ENCODE results near the gene PTGFRN.

Gene PTGFRN

GRCh38 chr1:117008656-117009055 is 98.9 kb downstream of the PTGFRN start:
- no peak for DNase-seq

GRCh38 chr1:117009132-117009531 is 99.4 kb downstream of the PTGFRN start:
- DNase-seq, result peak; percentile 63

DNA sequence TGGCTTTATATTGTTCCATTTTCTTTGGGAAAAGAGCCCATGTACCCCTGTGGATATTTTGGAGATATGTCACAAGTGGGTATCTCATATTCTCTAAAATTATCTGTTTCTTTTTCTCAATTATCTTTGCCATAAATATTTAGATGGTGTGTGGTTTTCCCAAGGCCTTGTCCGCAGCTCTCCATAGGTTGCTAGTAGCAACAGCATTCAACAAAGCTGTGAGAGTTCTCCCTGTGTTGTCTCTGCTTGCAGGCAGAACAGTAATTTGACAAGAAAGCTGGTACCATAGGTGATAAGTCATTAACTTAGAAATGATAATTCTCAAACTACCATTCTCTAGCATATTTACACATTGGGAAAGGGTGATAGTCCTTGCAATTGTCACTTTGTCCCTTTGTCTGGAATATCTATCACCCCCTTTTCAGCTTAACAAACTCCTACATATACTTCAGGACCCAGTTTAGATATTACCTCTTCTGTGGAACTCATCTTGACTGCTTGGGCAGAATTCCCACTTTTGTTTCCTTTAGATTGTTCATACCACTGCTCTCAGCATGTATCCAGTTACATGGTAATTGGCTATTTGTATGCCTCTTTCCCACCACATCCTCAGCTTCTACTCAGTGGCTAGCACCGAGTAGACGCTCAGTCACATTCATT is 100.7 kb downstream of the PTGFRN start:
- DNase-seq, result no peak

GRCh38 chr1:117011334-117011733 is 101.6 kb downstream of the PTGFRN start:
- DNase-seq, result no peak

GRCh38 chr1:117013309-117013858 is 103.7 kb downstream of the PTGFRN start:
- DNase-seq, result no peak

DNA sequence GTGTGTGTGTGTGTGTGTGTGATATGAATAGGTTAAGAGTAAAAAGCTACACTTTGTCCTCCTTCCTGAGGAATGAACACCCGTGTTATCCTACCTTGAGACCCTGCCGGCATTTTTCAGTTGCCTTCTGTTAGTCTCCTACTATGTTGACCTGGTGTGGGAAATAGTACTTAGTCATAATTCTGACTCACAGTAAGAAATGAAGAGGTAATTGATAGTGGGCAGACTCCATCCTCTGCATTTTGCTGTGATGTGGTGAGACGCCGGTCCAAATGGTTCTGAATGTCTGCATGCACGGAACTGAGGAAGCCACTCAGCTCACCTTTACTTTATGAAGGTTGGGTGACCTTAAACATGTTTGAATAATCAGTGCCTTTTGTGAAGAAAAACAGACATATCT is 104.5 kb downstream of the PTGFRN start:
- DNase-seq, result no peak

DNA sequence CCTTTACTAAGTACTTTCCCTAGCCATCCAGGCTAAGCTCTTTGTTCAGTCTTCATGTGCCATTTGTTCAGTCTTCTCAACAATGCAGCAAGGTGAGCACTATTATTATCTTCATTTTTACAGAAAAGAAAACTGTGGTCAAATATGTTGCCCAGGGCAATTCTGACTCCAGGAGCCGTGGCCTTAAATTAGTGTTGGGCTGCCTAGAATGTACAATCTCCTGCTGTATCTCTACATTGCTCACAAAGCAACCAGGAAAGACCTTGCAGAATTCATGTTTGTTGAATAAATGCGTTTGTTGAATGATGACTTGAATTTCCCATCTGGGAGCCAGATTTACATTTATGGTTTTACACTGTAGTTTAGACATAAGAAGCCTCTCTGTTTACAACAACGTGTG is 106.0 kb downstream of the PTGFRN start:
- no peak for DNase-seq

GRCh38 chr1:117017062-117017461 is 107.3 kb downstream of the PTGFRN start:
- DNase-seq, result no peak

DNA sequence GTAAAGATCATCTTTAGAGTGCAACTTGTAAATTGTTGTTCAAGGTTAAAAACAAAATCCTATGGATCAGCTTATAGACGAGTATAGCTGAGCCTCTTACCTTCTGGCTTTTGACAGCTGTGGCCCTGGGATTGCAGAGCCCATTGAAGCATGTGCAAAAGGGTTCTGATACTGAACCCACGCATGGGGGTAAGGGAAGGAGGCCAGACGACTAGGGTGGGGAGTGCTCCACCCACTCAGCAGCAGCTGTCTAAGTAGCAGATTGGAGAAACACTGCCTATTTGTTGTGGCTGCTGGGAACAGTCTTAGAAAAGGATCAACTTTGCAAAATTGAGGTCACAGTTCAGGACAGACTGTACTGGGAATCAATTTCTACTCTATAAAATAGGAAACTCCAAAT is 107.9 kb downstream of the PTGFRN start:
- no peak for DNase-seq

GRCh38 chr1:117020526-117021156 is 110.9 kb downstream of the PTGFRN start:
- DNase-seq, result no peak

GRCh38 chr1:117022114-117022513 is 112.4 kb downstream of the PTGFRN start:
- DNase-seq, result no peak

DNA sequence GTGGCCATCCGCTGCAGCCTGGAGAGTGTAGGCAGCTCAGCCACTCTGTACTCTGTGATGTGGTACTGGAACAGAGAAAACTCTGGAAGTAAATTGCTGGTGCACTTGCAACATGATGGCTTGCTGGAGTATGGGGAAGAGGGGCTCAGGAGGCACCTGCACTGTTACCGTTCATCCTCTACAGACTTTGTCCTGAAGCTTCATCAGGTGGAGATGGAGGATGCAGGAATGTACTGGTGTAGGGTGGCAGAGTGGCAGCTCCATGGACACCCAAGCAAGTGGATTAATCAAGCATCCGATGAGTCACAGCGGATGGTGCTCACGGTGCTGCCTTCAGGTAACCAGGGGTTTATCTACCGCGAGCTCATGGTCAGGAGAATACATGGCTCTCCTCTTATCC is 115.9 kb downstream of the PTGFRN start:
- no peak for DNase-seq

DNA sequence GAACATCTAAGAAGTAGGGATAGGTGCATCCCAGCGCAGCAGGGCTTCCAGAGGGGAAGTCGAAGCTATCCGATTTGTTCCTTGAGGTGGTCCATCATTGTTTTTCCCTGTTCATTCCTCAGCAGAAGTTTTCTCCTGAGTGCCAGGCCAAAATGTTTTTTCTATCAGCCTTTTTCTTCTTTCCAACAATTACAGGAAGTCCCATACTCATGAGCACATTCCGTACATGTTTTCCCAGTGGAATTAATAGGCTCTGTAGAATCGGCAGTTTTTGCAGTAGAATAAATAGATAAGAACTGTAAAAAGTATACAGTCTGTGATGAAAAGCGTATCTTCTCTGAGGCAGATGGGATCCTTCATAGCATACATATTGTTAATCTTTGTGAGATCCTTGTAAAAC is 116.6 kb downstream of the PTGFRN start:
- DNase-seq, result no peak

DNA sequence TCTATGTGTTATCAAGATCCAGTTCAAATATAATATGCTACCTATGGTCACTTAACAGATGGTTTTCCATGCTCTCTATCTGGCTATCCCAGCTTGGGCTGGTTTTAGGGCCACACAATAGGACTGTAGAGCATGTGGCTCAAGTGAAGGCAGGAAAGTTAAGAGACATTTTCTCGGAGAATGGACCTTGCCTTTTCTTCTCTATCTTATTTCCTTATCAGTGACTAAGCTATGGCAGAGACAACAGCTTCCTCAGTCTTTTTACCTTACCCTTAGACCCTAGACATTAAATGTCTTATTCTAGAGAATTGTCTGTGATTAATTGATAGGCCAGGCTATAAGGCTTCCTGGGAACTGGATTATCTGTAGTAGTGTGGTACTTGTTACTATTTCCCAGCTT is 120.0 kb downstream of the PTGFRN start:
- no peak for DNase-seq

GRCh38 chr1:117030271-117030877 is 120.7 kb downstream of the PTGFRN start:
- DNase-seq, result no peak

GRCh38 chr1:117032266-117032665 is 122.5 kb downstream of the PTGFRN start:
- DNase-seq, result no peak

DNA sequence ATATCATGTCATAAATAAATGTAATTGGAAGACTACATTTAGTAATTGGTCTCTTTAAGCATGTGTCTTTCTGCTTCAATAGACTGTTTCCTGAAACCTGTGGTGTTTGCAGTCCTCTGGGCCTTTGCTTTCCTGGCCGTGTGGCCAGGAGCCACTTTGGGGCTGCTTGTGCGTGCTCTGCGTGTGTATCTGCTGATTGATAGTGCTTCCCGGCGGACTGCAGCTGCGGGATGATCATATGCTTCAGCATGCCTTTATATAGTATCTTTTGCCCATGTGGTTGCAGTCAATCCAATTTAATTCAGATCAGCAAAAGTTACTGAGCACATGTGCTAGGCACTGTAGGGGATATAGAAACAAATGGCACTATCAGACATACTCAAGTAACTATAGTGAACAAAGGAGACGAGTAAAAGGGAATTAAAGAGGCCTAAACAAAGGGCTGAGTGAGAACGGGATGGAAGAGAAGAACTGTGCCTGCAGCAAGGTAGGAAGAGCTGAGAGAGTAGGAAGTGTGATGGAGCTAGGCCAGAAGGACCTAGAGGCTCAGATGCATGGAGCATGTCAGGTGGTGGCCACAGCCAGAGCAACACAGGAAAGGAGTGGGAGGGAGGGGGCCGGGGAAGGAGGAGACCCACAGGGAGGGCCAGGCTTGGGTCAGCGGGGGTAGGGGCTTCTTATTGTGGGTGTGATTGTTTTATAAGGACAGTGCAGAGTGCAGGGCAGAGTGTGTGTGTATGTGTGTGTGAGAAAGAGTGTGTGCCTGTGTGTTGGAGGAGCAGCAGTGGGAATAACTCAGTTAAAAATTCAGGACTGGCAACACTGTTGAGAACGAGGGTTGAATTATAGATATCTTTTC is 123.2 kb downstream of the PTGFRN start:
- DNase-seq, result no peak

- no peak for DNase-seq
Measured at GRCh38 chr1:117033772-117034171, 124.1 kb downstream of the PTGFRN start.

DNA sequence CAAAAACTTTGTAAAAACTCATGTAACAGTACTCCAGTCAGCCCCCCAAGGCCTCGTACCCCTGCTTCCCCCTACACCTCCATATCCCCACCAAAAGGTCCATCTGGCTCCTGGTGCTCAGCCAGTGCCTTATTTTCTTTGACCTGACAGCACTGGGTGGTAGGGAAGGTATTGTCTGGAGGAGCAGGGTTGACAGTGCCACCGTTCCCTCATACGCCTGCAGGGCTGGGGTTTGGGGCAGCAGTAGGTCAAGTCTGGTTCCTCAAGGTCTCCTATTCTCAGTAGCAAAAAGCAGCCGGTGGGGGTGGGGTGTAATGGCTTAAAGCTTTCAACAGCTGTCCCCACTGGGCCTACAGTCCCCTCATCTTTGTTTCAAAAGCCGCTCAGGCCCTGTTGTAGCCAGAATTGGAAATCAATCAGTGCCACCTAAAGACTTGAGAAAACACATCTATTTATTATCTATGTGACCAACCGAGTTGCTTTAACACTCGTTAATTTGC is 125.1 kb downstream of the PTGFRN start:
- no peak for DNase-seq

DNA sequence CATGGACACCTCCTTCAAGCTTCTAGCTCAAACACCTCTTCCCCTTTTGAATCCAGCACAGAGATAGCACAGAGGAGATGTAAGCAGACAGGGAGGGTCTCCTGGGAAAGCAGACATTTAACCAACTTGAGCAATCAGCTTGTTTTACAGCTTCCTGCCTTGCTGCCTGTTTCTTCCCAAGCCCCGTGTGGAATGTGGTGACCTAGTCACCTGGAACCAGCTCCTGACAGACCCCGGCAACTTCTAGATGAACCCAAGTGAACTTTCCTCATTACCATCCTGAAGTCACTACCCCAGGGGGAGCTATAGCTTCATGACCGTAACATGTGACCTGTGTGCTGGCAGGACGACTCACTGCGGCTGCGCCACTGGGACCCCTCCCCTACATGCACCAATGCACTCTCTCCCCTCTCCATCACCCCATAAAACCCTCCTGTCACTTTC is 126.3 kb downstream of the PTGFRN start:
- no peak for DNase-seq

- no peak for DNase-seq
Measured at GRCh38 chr1:117037802-117038201, 128.1 kb downstream of the PTGFRN start.

- no peak for DNase-seq
Measured at GRCh38 chr1:117038236-117038635, 128.5 kb downstream of the PTGFRN start.

Measured in hematopoietic multipotent progenitor cell treated with erythropoietin and hydrocortisone succinate and interleukin-3 and kit ligand, for 6 days (in vitro differentiated cells).